ENCODE results near the gene ARHGAP30.
"Not testable (repeated sequence)": the region's sequence is repeated elsewhere in the genome, so short reads cannot be mapped to it uniquely, and the experiment has no call there.

Gene ARHGAP30

DNA sequence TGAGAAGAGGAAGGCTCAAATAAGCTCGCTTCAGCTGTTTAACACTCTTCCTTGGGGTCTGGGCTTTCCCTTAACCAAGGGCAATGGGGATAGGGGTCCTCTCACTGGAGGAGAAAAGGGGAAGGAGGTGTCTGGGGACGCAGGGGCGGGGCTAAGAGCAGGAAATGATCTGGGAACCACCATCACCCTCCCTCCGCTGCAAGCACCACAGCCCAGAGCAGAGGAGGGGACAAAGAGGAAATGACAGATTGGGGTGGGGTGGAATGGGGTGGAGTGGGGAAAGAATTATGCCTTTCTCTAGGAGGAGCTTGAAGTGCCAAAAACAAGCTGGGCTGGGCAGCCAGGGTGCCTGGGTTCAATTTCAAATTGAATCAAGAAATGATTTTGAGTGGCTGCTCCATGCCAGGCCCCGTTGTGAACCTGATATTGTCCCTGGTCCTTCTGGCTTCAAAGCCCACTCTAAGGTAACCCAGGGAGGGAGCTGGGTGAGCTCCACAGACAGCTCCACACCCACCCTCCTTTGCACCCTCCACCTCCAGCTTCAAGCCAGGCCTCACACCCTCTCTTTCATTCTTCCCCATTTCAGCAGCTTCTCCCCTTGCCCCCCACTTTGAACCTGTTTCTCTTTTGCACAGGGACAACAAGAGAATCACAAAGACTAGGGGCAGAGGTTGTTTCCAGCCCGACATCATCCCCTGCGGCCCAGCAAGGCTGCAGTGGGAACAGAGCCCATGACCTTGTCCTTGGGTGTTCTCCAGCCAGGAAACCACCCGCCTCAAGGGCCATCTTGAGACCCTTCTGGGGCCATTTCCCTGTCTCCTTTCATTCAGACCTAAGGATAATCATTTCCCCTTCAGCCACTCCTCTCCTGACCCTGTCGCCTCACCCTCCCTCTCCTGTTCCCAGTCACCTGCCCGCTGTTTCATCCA is 1.1 kb downstream of the ARHGAP30 start:
- DNase-seq, result no peak

DNA sequence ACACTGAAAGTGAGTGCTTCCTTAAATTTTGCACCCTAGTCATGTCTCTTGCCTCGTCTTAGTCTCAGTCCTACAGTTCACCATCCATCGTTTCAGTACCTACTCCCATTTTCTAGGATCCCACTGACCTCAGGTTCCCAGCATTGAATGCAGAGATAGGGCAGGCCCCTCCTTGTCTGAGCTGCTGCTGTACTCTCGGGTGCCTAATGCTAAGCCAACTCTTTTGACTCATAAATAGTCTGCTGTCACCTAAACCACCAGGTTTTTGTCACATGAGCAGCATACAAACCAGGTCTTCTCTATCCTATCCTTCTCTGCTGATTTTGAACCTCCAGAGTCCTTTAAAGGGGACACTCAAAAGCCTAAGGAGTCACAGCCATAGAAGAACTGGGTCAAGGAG is 3.0 kb downstream of the ARHGAP30 start:
- no peak for DNase-seq

GRCh38 chr1:161065681-161066080 is 4.0 kb downstream of the ARHGAP30 start:
- DNase-seq, result not testable (repeated sequence)

GRCh38 chr1:161063936-161064335 is 5.8 kb downstream of the ARHGAP30 start:
- DNase-seq, result not testable (repeated sequence)

GRCh38 chr1:161061419-161061818 is 8.3 kb downstream of the ARHGAP30 start:
- DNase-seq, result no peak

- DNase-seq, result no peak
These were observed 10.4 kb downstream of the ARHGAP30 start for GRCh38 chr1:161059293-161059692.

GRCh38 chr1:161054805-161055204 is 14.9 kb downstream of the ARHGAP30 start:
- DNase-seq, result no peak

DNA sequence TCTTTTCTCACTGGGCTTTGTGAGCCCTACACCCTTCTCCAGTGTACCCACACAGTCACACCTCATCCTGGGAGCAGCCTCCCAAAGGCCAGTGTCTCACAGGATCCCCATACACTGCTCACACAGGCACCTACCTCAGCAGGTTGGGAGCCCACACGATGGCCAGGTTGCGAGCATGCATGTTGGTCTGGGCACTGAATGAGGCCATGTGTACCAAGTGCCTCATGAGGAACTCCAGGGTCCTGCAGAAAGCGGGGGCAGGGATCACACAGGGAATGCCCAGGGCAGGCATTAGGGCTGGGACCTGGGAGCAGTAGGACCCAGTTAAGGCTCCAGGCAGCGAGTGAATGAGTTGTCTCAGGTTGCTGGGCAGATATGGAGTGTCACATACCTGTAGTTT is 15.5 kb downstream of the ARHGAP30 start:
- DNase-seq, result no peak

DNA sequence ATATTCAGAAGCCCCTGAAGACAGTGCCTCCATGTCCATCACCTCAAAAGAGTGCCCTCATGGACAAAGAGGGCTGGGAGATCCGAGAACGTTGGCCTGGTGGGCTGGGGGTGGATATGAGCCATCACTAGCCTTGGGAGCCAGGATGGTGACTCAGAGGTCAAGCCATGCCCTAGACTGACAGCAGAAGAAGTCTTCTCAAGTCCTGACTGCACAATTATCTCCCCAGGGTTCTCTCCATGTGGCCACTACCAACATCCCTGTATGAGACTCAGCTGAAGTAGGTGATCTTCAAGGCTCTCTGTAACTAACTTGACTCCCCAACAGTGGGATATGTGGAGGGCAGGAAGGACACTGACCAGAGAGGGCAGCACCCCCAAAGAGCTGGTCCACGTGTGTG is 16.8 kb downstream of the ARHGAP30 start:
- DNase-seq, result no peak

- no peak for DNase-seq
These were observed 18.5 kb downstream of the ARHGAP30 start for GRCh38 chr1:161051219-161051618.

DNA sequence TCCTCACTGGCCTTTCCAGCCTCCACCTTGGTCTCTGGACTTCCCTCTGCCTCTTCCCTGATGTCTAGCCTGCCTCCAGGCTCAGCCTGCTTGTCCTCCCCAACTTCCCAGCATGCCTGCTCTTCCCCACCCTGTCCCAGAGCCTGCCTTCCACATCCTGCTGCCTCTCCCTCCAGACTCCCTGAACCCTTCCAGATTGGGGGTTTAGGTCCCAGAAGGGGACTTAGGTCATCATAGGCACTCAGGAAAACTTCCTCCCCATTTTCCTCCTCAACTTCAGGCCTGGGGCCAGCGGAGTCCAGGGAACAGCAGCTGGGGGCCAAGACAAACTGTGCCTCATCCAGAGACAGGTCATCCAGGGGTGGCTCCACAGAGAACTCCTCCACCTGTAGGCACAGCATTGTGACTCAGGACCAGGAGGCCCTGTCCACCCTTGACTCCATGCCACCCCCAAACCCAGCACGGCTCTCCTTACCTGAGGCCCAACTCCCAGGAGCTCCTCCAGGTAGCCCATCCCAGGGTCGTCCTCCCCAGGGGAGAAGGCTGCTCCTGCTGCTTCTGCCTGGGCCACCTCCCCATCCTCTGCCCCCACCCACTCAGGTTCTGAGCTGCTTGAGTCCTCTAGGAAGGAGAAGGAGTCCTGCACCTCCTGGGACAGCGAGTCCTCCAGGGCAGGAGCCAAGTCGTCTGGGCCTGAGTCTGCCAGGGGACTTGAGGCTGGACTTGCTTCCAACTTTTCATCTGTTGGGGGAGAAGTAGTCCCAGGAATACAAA is 20.6 kb downstream of the ARHGAP30 start:
- no peak for DNase-seq

DNA sequence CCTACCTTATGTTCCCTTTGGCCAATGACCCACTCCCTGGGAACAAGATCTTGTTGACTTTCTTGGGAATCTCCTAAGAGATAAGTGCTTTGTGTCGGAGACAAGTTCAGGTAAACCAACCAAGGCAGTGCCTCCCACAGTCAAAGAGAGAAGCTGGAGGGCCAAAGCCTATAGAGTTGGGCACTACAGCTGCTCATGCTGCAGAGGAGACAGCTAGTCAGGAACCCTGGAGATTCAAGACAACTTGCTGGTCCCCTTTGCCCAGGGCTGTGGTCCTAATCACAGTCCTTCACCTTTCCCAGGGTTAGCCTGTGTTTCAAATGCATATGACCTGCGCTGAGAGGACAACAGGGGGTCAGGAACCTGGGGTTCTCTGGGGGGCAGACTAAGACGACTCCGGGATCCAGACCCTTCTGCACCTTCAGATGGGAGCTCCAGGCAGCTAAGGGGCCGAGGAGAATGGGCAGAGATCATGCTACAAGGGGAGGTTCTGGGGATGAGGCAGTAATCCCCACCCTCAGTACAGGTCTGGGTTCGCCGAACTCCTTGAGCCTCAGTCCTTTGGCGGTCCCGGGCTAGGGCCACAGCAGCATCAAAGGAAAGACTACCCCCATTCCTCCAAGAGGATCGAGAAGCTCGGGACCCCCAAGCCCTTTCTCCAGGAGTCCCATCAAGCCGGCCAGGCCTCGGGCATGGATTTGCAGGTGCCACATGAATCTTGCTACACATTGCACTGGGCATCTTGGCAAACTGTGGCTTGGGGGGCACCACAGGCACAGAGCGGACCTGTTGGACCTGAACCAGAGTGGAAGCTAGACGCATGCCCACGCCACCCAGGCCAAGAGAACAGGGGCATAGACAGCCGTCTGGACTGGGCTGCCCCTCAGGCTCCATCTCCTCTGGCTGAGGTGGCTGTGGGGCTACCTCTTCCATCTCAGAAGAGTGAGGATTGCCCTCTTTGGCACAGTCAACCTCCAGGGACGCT is 22.0 kb downstream of the ARHGAP30 start:
- DNase-seq, result no peak

DNA sequence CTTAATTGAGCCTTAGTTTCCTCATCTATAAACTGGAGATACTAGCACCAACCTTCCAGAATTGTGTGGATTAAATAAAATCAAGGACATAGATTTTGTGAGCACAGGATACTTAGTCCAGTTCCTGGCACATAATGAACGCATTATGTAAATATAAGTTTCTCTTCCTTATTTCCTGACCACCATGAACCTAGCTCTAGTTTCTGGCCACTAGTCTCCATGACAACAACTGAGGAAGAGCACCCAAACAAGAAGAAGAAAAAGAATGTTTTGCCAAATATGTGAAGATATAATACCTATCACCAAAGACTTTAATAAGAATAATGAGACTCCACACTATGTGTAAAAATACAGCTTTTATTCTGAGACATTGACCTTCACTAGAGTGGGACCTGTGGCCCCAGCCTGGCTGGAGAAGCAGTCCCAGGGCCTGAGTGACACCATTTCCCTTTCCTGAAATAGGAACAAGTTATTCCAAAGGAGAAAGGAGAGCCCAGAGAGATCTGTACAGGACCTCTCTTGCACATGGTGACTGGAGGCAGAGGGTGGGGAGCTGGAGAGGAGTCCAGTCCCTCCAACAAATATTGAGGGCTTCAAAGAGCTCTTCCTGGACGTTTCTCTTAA is 23.0 kb downstream of the ARHGAP30 start:
- DNase-seq, result no peak

DNA sequence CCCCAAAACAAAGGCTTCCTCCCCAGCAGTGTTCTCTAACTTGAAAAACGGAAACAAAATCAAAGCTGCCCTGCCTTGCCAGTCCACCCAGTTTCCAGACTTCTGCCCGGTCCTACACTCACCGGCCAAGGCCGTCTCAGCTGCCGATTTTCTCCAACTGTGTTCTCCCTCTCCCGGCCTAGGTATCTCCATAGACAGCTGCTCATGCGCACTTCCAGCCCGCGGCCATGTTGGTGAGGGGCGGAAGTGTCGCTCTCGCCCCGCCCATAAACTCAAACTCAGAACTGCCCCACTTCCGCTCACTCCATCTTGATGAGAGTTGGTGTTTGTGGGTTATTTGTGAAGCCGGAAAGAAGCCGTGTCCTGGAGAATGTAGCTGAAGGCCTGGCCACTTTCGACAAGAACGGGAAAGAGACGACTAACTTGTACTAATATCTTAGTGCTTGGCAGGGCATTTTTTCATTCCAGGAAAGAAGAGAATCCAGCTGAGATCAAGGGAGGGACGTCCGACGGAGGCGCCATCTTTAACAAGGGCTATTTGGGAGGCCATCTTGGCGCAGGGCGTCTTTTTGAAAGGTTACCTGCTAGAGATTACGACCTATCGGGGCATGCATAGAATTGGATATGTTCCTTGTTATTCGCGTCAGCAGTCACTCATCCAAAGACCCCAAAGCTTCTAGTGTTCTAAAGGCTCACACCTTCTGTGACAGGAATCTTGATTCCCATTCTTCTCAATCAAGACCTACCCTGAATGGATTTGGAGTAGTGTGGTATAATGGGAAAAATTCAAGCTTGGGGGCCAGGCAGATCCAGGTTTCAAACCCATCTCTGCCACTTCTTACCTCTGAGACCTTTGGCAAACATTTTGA is 23.7 kb downstream of the ARHGAP30 start, which contains the start of gene USF1:
Gene USF1, minus strand, starts transcription at position 242 of the 869 bp plus-strand sequence. CDS start 2,702 bp downstream, outside the sequence.
- peak; percentile 95 for DNase-seq

- peak; percentile 86 for DNase-seq
These were observed 24.6 kb downstream of the ARHGAP30 start for GRCh38 chr1:161044908-161045735.

GRCh38 chr1:161044535-161044907 is 25.2 kb downstream of the ARHGAP30 start:
- DNase-seq, result no peak

DNA sequence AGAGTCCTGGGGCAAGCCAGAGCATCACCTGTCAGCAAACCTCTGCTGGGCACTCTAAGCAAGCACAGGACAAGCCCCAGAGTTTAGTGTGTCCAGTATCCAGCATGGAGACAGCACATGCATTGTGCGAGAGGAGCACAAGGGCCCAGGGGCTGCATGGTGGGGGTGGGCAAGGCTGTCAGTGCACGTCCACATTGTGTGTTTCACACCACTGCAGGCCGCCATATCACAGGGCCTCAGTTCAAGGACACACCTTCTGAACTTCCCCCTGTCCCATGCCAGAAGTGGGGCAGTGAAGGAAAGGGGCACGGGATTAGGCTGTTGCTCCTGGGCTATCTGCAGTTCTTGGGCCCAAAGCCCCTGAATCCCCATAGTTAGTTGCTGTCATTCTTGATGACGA is 30.1 kb downstream of the ARHGAP30 start:
- DNase-seq, result no peak

DNA sequence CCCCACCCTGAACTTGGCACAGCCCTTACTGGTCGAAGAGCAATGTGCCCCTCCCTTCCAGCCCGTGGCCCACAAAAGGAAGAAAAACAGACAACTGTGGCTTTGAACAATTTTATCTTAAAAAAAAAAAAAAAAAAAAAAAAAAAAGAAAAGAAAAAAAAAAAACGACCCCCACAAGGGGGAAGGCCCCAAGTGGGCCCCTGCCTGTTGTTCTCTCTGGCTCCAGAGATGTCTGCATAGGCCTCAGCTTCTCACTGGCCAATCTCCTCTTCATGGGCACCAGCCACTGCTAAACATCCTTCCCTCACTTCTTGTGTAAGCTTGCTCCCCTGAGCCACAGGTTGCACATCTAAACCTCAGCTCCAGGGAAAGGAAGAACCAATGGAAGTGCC is 30.5 kb downstream of the ARHGAP30 start:
- DNase-seq, result no peak

DNA sequence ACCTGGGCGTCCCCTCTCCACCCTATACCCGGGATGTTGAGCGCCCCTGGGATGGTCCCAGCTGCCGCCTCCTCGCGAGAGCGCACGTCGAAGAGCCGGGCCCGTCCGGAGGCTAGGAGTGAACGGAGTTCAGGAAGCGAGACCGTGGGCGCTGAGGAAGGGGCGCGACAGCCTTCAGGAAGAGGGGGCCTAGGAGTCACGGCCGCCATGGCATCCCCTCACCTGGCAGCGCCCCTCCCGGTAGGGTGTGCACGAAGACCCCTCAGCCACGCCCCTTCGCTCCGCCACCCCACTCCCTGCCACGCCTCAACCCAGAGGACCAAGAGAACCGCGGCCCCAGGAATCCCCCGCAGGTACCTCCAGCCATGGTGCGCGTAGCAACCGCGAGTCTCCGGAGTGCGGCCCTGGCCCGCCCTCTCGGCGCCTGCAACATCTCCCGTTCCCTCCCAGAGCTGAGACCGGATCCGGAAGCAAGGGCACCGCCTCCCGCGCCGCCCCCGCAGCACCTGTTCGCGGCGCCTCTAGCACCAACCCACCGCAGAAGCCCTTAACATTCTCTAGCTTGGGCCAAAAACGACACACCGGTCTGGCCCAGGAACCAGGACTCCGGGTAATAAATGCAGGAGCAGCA is 31.1 kb downstream of the ARHGAP30 start, which contains the start of gene TSTD1:
Gene TSTD1, minus strand, starts transcription at position 442 of the 631 bp plus-strand sequence. Its CDS starts 75 bp downstream, at position 367.
- peak; percentile 88 for DNase-seq

Measured in NCI-H146 (cell line).